ENCODE measurements around the gene VIPR1. TPM values are rescaled to one million over a fixed set of nuclear protein-coding genes. Genes with fewer than 3 reads are reported as not detected.
A peak's percentile ranks its signal among the peaks of the same experiment; 100 is the strongest.
"Not testable (repeated sequence)": the region's sequence is repeated elsewhere in the genome, so short reads cannot be mapped to it uniquely, and the experiment has no call there.

Gene VIPR1
- total and polyA plus RNA-seq, 4 donors: 2.3 to 41.8 (median 14.6) TPM

DNA sequence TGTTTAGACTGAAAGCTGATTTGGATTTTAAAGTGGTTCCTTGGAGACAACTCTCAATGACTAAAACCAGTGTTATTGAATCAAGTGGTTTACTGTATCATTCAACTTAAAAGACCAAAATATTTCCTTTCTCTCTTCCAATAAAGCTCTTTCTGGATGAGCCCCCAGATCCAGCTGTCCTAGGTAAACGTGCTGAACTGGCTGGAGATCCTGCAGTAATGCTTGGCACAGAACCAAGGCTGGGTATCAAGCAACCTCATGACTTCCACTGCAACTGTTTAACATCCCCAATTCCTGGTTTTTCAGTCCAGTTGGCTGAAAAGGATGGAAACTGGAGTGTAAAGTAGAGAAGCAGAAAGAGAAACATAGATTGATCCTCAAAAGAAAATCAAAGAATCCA is 50.4 kb downstream of the VIPR1 start:
- TF ChIP-seq FOXA1 (IDR thresholded peaks at IDR 0.05): no peak
- peak; percentile 96 for TF ChIP-seq REST (IDR thresholded peaks at IDR 0.05)
- Histone ChIP-seq H3K27me3 (ENCODE audit: control insufficient read depth in 4 of 4, insufficient read depth in 4 of 4, low read length in 3 of 4) (no peaks in the 10 kb centered on the region), H3K36me3 (ENCODE audit: control insufficient read depth in 4 of 4, insufficient read depth in 3 of 4, low read depth in 1 of 4, low read length in 3 of 4) (peaks cover 4 to 33% (median 16%) of the 10 kb centered on the region in 4 donors), H3K4me1 (ENCODE audit: control insufficient read depth in 4 of 4, insufficient read depth in 4 of 4, low read length in 3 of 4) (peaks cover 0 to 6% (median 4%) of the 10 kb centered on the region in 4 donors), H3K27ac (ENCODE audit: low read depth in 1 of 2, low read length in 2 of 2) (no peak overlapping the region), H3K9ac (ENCODE audit: low read depth in 1 of 2, low read length in 2 of 2) (no peak overlapping the region), H3K4me3 (ENCODE audit: low read depth in 1 of 3, low read length in 3 of 3) (no peak overlapping the region), H3K9me3 (ENCODE audit: control insufficient read depth in 4 of 4, low read length in 3 of 4) (no peaks in the 10 kb centered on the region)
- DNase-seq (ENCODE audit: low spot score): no peak
- WGBS: 31% methylated on average over 1 of the region's 1 CpG

DNA sequence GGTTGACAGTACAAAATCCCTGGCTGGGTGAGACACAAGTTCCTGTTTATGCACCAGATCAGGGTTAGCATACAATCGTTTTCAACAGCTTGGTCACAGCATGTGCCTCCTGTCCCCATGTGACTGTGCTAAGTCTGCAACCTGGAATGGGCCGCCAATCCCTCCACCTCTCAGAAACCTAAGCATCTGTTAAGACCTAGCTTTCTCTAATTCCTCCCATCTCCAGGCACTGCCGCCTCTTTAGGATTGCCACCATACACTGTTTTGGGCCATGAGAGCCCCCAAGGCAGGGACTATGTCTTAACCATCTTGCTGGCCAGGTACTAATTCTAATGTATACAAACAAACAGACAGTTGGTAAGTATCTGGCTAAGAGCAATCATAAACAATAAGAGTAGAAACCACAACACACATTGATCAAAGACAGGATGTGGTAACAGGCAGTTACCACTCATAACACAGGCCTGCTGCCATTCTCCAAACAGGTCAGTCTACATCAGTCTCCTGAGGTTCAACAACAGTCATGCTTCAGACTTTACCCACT is 53.7 kb downstream of the VIPR1 start:
- H3K9me3 ChIP-seq (ENCODE audit: control insufficient read depth in 4 of 4, low read length in 3 of 4): no peaks in the 10 kb centered on the region
- no peak overlapping the region for H3K9ac ChIP-seq (ENCODE audit: low read depth in 1 of 2, low read length in 2 of 2)
- DNase-seq (ENCODE audit: low spot score): no peak
- TF ChIP-seq GABPA (IDR thresholded peaks at IDR 0.05 in 1 of 2, conservative IDR thresholded peaks at IDR 0.05 in 1 of 2): no peak
- TF ChIP-seq NR2F2 (IDR thresholded peaks at IDR 0.05): no peak
- TF ChIP-seq YY1 (IDR thresholded peaks at IDR 0.05): no peak
- no peak for TF ChIP-seq HNF4G (IDR thresholded peaks at IDR 0.05)
- TF ChIP-seq, protein P1, sequence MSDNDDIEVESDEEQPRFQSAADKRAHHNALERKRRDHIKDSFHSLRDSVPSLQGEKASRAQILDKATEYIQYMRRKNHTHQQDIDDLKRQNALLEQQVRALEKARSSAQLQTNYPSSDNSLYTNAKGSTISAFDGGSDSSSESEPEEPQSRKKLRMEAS (IDR thresholded peaks at IDR 0.05): no peak
- no peak for TF ChIP-seq HNF4A (conservative IDR thresholded peaks at IDR 0.05)
- no peak for TF ChIP-seq TAF1 (conservative IDR thresholded peaks at IDR 0.05)
- no peak for TF ChIP-seq REST (IDR thresholded peaks at IDR 0.05)
- TF ChIP-seq ATF3 (IDR thresholded peaks at IDR 0.05): no peak
- no peak for TF ChIP-seq JUND (IDR thresholded peaks at IDR 0.05)
- no peak for TF ChIP-seq CTCF (IDR thresholded peaks at IDR 0.05; ENCODE audit: low read depth, low read length, missing input control)
- no peak for TF ChIP-seq FOXA2 (IDR thresholded peaks at IDR 0.05)
- TF ChIP-seq RXRA (IDR thresholded peaks at IDR 0.05): no peak
- TF ChIP-seq SP1 (IDR thresholded peaks at IDR 0.05): no peak
- no peak for TF ChIP-seq RAD21 (IDR thresholded peaks at IDR 0.05)
- no peak for TF ChIP-seq ZBTB33 (IDR thresholded peaks at IDR 0.05)
- H3K27me3 ChIP-seq (ENCODE audit: control insufficient read depth in 4 of 4, insufficient read depth in 4 of 4, low read length in 3 of 4): no peaks in the 10 kb centered on the region
- H3K36me3 ChIP-seq (ENCODE audit: control insufficient read depth in 4 of 4, insufficient read depth in 3 of 4, low read depth in 1 of 4, low read length in 3 of 4): peaks cover 9 to 48% (median 21%) of the 10 kb centered on the region in 4 donors
- H3K4me3 ChIP-seq (ENCODE audit: low read depth in 1 of 3, low read length in 3 of 3): no peak overlapping the region
- WGBS: 74% methylated on average over 3 of the region's 3 CpGs
- H3K4me1 ChIP-seq (ENCODE audit: control insufficient read depth in 4 of 4, insufficient read depth in 4 of 4, low read length in 3 of 4): no peaks in the 10 kb centered on the region
- no peak overlapping the region for H3K27ac ChIP-seq (ENCODE audit: low read depth in 1 of 2, low read length in 2 of 2)

DNA sequence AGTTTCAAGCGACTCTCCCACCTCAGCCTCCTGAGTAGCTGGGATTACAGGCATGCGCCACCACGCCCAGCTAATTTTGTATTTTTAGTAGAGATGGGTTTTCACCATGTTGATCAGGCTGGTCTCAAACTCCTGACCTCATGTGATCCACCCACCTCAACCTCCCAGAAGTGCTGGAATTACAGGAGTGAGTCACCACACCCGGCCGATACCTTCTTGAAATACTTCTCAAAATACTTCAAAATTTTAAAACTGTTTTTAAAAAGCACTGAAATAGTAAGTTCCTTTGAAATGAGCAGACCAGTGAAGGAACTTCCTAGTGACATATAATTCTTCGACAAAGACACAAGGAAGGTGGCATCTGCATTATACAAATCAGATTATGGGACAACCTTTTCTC is 54.4 kb downstream of the VIPR1 start:
- not testable (repeated sequence) for DNase-seq (ENCODE audit: low spot score); H3K9me3 ChIP-seq (ENCODE audit: control insufficient read depth in 4 of 4, low read length in 3 of 4); H3K4me1 ChIP-seq (ENCODE audit: control insufficient read depth in 4 of 4, insufficient read depth in 4 of 4, low read length in 3 of 4); H3K9ac ChIP-seq (ENCODE audit: low read depth in 1 of 2, low read length in 2 of 2); H3K27ac ChIP-seq (ENCODE audit: low read depth in 1 of 2, low read length in 2 of 2); H3K27me3 ChIP-seq (ENCODE audit: control insufficient read depth in 4 of 4, insufficient read depth in 4 of 4, low read length in 3 of 4); H3K4me3 ChIP-seq (ENCODE audit: low read depth in 1 of 3, low read length in 3 of 3)
- H3K36me3 ChIP-seq (ENCODE audit: control insufficient read depth in 4 of 4, insufficient read depth in 3 of 4, low read depth in 1 of 4, low read length in 3 of 4): peaks cover 7 to 51% (median 20%) of the 10 kb centered on the region in 4 donors
- WGBS: 97% methylated on average over 6 of the region's 6 CpGs
